HEK293 (cell line): ENCODE measurements around the gene RASL11B.

Experiments
- CTCF ChIA-PET: fragments of 350-600 bp; formaldehyde crosslinking; extraction: SDS; loops from one replicate; lab custom pipeline; 2021; ENCODE audit warnings: antibody characterized with exemption; lab: Yijun Ruan, JAX
- POLR2A ChIA-PET: fragments of 300-600 bp; formaldehyde crosslinking; extraction: SDS; loops from one replicate; lab custom pipeline; 2020; ENCODE audit warnings: antibody characterized with exemption, inconsistent platforms; lab: Yijun Ruan, JAX
- H3K27ac ChIP-seq: fragments of 200-500 bp; sonication (Bioruptor generic); 2 replicates; pipeline ENCODE4 v1.5.1; 2014; ENCODE audit warnings: low read depth, low read length, control low read depth, inconsistent platforms; ENCODE audit errors: extremely low read depth
- H3K36me3 ChIP-seq, 2 experiments: fragments of 200-500 bp in 1 of 2; sonication (Bioruptor generic) in 1 of 2; 1 replicate in 1 of 2; 2 replicates in 1 of 2; pipeline ENCODE4 v1.5.1; 2014 to 2017; ENCODE audit warnings: inconsistent platforms in 2 of 2, low read length in 2 of 2; ENCODE audit not compliant: control insufficient read depth in 2 of 2, insufficient read depth in 1 of 2
- H3K4me1 ChIP-seq: fragments of 200-500 bp; sonication (Bioruptor generic); 2 replicates; pipeline ENCODE4 v1.5.1; 2014; ENCODE audit warnings: mild to moderate bottlenecking, low read length, inconsistent platforms; ENCODE audit not compliant: control insufficient read depth, insufficient read depth
- H3K4me3 ChIP-seq: 2 replicates; pipeline ENCODE4 v1.5.1; 2011; ENCODE audit warnings: low read depth, mild to moderate bottlenecking, control low read depth, low read length, moderate library complexity
- H3K9me3 ChIP-seq: fragments of 200-500 bp; sonication (Bioruptor generic); 2 replicates; pipeline ENCODE4 v1.5.1; 2014; ENCODE audit warnings: low read depth, low read length, inconsistent platforms; ENCODE audit not compliant: control insufficient read depth, insufficient read depth
- HOXC10 ChIP-seq: sonication (generic); formaldehyde crosslinking; IDR thresholded peaks from 2 replicates; pipeline ENCODE4 v1.8.1; 2023; ENCODE audit warnings: mild to moderate bottlenecking, missing genetic modification reagents
- SP2 ChIP-seq: fragments of 450-650 bp; formaldehyde crosslinking; IDR thresholded peaks from 2 replicates; pipeline ENCODE4 v1.5.1; 2016; ENCODE audit warnings: missing biosample characterization, missing genetic modification characterization
- YY2 ChIP-seq: fragments of 450-650 bp; formaldehyde crosslinking; IDR thresholded peaks from 2 replicates; pipeline ENCODE4 v1.5.1; 2016; ENCODE audit warnings: missing biosample characterization, missing genetic modification characterization
- ZBTB21 ChIP-seq: fragments of 450-650 bp; formaldehyde crosslinking; IDR thresholded peaks from 2 replicates; pipeline ENCODE4 v1.5.1; 2017; ENCODE audit warnings: missing biosample characterization, missing genetic modification characterization
- ZFP69B ChIP-seq: fragments of 450-650 bp; formaldehyde crosslinking; IDR thresholded peaks from 2 replicates; pipeline ENCODE4 v1.5.1; 2016; ENCODE audit warnings: missing biosample characterization, missing genetic modification characterization
- ZNF133 ChIP-seq: fragments of 450-650 bp; formaldehyde crosslinking; IDR thresholded peaks from 2 replicates; pipeline ENCODE4 v1.5.1; 2016; ENCODE audit warnings: missing biosample characterization, missing genetic modification characterization
- ZNF169 ChIP-seq: fragments of 450-650 bp; formaldehyde crosslinking; IDR thresholded peaks from 2 replicates; pipeline ENCODE4 v1.5.1; 2016; ENCODE audit warnings: missing biosample characterization, missing genetic modification characterization
- ZNF174 ChIP-seq: fragments of 450-650 bp; formaldehyde crosslinking; IDR thresholded peaks from 2 replicates; pipeline ENCODE4 v1.5.0; 2017; ENCODE audit warnings: missing biosample characterization, mild to moderate bottlenecking, missing genetic modification characterization
- ZNF202 ChIP-seq: fragments of 450-650 bp; formaldehyde crosslinking; IDR thresholded peaks from 2 replicates; pipeline ENCODE4 v1.5.1; 2016; ENCODE audit warnings: missing biosample characterization, missing genetic modification characterization, borderline replicate concordance
- ZNF292 ChIP-seq: fragments of 450-650 bp; formaldehyde crosslinking; IDR thresholded peaks from 2 replicates; pipeline ENCODE4 v1.5.1; 2016; ENCODE audit warnings: low read depth, missing biosample characterization, missing genetic modification characterization, borderline replicate concordance
- ZNF394 ChIP-seq: fragments of 450-650 bp; formaldehyde crosslinking; IDR thresholded peaks from 2 replicates; pipeline ENCODE4 v1.5.1; 2016; ENCODE audit warnings: missing biosample characterization, missing genetic modification characterization, mild to moderate bottlenecking, moderate library complexity, borderline replicate concordance
- ZNF548 ChIP-seq: fragments of 450-650 bp; formaldehyde crosslinking; IDR thresholded peaks from 2 replicates; pipeline ENCODE4 v1.5.1; 2016; ENCODE audit warnings: missing biosample characterization, missing genetic modification characterization
- ZNF629 ChIP-seq: fragments of 450-650 bp; formaldehyde crosslinking; IDR thresholded peaks from 2 replicates; pipeline ENCODE4 v1.5.1; 2017; ENCODE audit warnings: missing biosample characterization, missing genetic modification characterization
- TF ChIP-seq, protein P1 (sequence below): fragments of 450-650 bp; formaldehyde crosslinking; IDR thresholded peaks from 2 replicates; pipeline ENCODE4 v1.5.1; 2016; ENCODE audit warnings: missing biosample characterization, missing genetic modification characterization
- TF ChIP-seq, protein P2 (sequence below): fragments of 450-650 bp; formaldehyde crosslinking; IDR thresholded peaks from 2 replicates; pipeline ENCODE4 v1.5.1; 2016; ENCODE audit warnings: missing biosample characterization, missing genetic modification characterization
- TF ChIP-seq, protein P3 (sequence below): IDR thresholded peaks from 2 replicates; pipeline ENCODE4 v1.6.1; 2011; ENCODE audit warnings: mild to moderate bottlenecking, low read depth, low read length, borderline replicate concordance
- TF ChIP-seq, protein P4 (sequence below): fragments of 450-650 bp; formaldehyde crosslinking; IDR thresholded peaks from 2 replicates; pipeline ENCODE4 v1.5.1; 2016; ENCODE audit warnings: missing biosample characterization, missing genetic modification characterization
- TF ChIP-seq, protein P5 (sequence below): fragments of 450-650 bp; formaldehyde crosslinking; IDR thresholded peaks from 2 replicates; pipeline ENCODE4 v1.5.1; 2016; ENCODE audit warnings: missing biosample characterization, missing genetic modification characterization
- TF ChIP-seq, protein P6 (sequence below): fragments of 450-650 bp; formaldehyde crosslinking; conservative IDR thresholded peaks from 2 replicates; pipeline ENCODE4 v1.5.1; 2016; ENCODE audit warnings: low read depth, missing biosample characterization, missing genetic modification characterization

The RASL11B gene

DNA sequence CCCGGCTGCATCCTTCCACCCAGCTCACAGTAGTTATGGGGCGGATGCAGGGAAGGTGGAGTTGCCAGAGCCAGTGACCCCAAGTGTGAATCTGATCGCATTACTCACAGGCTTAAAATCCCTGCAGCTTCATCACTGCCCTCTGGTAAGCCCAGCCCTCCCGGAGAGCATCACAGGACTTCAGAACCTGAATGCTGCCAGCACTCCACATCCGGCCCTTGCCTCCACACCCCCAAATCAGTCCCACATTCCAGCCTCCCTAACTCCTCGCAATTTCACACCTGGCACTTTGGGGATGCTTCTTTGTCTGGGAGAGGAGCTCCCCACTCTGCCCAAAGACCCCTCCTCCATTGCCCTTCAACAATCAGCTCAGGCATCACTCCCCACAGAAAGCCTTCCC lies 15.6 kb downstream of the RASL11B start:
- no peak overlapping the region for H3K27ac ChIP-seq
- ChIA-PET CTCF (interaction anchor here (0.6 to 0.7 kb wide), 2 partner anchors 33 to 1390 kb away, joined by 3 read pairs; no protein-coding TSS in a partner anchor), POLR2A (no interaction called here)
- no peaks in the 10 kb centered on the region for H3K9me3 ChIP-seq
- TF ChIP-seq, protein P1, sequence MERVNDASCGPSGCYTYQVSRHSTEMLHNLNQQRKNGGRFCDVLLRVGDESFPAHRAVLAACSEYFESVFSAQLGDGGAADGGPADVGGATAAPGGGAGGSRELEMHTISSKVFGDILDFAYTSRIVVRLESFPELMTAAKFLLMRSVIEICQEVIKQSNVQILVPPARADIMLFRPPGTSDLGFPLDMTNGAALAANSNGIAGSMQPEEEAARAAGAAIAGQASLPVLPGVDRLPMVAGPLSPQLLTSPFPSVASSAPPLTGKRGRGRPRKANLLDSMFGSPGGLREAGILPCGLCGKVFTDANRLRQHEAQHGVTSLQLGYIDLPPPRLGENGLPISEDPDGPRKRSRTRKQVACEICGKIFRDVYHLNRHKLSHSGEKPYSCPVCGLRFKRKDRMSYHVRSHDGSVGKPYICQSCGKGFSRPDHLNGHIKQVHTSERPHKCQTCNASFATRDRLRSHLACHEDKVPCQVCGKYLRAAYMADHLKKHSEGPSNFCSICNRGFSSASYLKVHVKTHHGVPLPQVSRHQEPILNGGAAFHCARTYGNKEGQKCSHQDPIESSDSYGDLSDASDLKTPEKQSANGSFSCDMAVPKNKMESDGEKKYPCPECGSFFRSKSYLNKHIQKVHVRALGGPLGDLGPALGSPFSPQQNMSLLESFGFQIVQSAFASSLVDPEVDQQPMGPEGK (tag by site-specific recombination): no peak
- TF ChIP-seq, protein P2, sequence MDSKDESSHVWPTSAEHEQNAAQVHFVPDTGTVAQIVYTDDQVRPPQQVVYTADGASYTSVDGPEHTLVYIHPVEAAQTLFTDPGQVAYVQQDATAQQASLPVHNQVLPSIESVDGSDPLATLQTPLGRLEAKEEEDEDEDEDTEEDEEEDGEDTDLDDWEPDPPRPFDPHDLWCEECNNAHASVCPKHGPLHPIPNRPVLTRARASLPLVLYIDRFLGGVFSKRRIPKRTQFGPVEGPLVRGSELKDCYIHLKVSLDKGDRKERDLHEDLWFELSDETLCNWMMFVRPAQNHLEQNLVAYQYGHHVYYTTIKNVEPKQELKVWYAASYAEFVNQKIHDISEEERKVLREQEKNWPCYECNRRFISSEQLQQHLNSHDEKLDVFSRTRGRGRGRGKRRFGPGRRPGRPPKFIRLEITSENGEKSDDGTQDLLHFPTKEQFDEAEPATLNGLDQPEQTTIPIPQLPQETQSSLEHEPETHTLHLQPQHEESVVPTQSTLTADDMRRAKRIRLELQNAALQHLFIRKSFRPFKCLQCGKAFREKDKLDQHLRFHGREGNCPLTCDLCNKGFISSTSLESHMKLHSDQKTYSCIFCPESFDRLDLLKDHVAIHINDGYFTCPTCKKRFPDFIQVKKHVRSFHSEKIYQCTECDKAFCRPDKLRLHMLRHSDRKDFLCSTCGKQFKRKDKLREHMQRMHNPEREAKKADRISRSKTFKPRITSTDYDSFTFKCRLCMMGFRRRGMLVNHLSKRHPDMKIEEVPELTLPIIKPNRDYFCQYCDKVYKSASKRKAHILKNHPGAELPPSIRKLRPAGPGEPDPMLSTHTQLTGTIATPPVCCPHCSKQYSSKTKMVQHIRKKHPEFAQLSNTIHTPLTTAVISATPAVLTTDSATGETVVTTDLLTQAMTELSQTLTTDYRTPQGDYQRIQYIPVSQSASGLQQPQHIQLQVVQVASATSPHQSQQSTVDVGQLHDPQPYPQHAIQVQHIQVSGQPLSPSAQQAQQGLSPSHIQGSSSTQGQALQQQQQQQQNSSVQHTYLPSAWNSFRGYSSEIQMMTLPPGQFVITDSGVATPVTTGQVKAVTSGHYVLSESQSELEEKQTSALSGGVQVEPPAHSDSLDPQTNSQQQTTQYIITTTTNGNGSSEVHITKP (tag by site-specific recombination): no peak
- TF ChIP-seq, protein P3, sequence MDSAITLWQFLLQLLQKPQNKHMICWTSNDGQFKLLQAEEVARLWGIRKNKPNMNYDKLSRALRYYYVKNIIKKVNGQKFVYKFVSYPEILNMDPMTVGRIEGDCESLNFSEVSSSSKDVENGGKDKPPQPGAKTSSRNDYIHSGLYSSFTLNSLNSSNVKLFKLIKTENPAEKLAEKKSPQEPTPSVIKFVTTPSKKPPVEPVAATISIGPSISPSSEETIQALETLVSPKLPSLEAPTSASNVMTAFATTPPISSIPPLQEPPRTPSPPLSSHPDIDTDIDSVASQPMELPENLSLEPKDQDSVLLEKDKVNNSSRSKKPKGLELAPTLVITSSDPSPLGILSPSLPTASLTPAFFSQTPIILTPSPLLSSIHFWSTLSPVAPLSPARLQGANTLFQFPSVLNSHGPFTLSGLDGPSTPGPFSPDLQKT: no peak
- TF ChIP-seq, protein P4, sequence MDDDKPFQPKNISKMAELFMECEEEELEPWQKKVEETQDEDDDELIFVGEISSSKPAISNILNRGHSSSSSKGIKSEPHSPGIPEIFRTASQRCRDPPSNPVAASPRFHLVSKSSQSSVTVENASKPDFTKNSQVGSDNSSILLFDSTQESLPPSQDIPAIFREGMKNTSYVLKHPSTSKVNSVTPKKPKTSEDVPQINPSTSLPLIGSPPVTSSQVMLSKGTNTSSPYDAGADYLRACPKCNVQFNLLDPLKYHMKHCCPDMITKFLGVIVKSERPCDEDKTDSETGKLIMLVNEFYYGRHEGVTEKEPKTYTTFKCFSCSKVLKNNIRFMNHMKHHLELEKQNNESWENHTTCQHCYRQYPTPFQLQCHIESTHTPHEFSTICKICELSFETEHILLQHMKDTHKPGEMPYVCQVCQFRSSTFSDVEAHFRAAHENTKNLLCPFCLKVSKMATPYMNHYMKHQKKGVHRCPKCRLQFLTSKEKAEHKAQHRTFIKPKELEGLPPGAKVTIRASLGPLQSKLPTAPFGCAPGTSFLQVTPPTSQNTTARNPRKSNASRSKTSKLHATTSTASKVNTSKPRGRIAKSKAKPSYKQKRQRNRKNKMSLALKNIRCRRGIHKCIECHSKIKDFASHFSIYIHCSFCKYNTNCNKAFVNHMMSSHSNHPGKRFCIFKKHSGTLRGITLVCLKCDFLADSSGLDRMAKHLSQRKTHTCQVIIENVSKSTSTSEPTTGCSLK (tag by site-specific recombination): no peak
- TF ChIP-seq YY2 (tag by site-specific recombination) (no peak), SP2 (tag by site-specific recombination) (no peak), ZNF169 (tag by site-specific recombination) (no peak), ZNF174 (no peak), ZNF548 (tag by site-specific recombination) (no peak), ZNF133 (tag by site-specific recombination) (no peak), ZNF629 (no peak), HOXC10 (no peak), ZBTB21 (tag by site-specific recombination) (no peak)
- H3K4me1 ChIP-seq: no peaks in the 10 kb centered on the region
- H3K36me3 ChIP-seq: no peaks in the 10 kb centered on the region
- H3K4me3 ChIP-seq: no peak overlapping the region

DNA sequence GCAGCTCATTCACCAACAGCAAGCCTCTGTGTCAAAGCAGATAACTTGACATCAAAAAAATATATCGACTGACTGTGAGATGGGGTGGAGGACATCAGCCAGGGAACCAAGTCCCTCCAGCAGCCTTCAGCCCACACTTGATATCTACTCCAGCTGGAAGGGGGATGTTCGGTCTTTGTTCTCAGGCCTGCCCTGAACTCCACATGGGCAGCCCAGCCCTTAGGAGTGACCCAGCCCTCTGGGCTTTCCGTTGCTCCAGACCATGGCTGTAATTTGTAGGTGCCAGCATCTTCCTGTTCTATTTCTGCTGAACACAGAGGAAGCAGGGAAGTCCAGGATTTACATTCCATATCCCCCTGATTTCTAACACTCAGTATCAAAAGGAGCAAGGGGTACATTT lies 17.4 kb downstream of the RASL11B start:
- CTCF ChIA-PET: interaction anchor here (0.6 kb wide), 1 partner anchor 644 kb away, joined by 3 read pairs; no protein-coding TSS in a partner anchor
- Histone ChIP-seq H3K4me1 (no peaks in the 10 kb centered on the region), H3K27ac (no peak overlapping the region), H3K9me3 (no peaks in the 10 kb centered on the region), H3K36me3 (no peaks in the 10 kb centered on the region), H3K4me3 (no peak overlapping the region)
- POLR2A ChIA-PET: no interaction called here
- TF ChIP-seq ZFP69B (no peak), ZNF292 (tag by site-specific recombination) (no peak), ZNF394 (tag by site-specific recombination) (no peak), ZNF202 (tag by site-specific recombination) (no peak)
- TF ChIP-seq, protein P5, sequence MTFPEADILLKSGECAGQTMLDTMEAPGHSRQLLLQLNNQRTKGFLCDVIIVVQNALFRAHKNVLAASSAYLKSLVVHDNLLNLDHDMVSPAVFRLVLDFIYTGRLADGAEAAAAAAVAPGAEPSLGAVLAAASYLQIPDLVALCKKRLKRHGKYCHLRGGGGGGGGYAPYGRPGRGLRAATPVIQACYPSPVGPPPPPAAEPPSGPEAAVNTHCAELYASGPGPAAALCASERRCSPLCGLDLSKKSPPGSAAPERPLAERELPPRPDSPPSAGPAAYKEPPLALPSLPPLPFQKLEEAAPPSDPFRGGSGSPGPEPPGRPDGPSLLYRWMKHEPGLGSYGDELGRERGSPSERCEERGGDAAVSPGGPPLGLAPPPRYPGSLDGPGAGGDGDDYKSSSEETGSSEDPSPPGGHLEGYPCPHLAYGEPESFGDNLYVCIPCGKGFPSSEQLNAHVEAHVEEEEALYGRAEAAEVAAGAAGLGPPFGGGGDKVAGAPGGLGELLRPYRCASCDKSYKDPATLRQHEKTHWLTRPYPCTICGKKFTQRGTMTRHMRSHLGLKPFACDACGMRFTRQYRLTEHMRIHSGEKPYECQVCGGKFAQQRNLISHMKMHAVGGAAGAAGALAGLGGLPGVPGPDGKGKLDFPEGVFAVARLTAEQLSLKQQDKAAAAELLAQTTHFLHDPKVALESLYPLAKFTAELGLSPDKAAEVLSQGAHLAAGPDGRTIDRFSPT (tag by site-specific recombination): no peak
- TF ChIP-seq, protein P6, sequence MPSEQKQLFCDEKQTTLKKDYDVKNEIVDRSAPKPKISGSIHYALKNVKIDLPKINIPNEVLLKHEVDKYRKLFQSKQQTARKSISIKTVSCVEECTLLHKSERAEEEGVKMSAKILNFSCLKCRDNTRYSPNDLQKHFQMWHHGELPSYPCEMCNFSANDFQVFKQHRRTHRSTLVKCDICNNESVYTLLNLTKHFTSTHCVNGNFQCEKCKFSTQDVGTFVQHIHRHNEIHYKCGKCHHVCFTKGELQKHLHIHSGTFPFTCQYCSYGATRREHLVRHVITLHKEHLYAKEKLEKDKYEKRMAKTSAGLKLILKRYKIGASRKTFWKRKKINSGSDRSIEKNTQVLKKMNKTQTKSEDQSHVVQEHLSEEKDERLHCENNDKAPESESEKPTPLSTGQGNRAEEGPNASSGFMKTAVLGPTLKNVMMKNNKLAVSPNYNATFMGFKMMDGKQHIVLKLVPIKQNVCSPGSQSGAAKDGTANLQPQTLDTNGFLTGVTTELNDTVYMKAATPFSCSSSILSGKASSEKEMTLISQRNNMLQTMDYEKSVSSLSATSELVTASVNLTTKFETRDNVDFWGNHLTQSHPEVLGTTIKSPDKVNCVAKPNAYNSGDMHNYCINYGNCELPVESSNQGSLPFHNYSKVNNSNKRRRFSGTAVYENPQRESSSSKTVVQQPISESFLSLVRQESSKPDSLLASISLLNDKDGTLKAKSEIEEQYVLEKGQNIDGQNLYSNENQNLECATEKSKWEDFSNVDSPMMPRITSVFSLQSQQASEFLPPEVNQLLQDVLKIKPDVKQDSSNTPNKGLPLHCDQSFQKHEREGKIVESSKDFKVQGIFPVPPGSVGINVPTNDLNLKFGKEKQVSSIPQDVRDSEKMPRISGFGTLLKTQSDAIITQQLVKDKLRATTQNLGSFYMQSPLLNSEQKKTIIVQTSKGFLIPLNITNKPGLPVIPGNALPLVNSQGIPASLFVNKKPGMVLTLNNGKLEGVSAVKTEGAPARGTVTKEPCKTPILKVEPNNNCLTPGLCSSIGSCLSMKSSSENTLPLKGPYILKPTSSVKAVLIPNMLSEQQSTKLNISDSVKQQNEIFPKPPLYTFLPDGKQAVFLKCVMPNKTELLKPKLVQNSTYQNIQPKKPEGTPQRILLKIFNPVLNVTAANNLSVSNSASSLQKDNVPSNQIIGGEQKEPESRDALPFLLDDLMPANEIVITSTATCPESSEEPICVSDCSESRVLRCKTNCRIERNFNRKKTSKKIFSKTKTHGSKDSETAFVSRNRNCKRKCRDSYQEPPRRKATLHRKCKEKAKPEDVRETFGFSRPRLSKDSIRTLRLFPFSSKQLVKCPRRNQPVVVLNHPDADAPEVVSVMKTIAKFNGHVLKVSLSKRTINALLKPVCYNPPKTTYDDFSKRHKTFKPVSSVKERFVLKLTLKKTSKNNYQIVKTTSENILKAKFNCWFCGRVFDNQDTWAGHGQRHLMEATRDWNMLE: no peak
